Smooth muscle cell (in vitro differentiated cells): Measurements from ENCODE around the gene SLC24A4. TPM values are rescaled to one million over a fixed set of nuclear protein-coding genes. Genes with fewer than 3 reads are reported as not detected.

Source experiments
- DNase-seq: peaks from one replicate; lab custom pipeline; 2025; ENCODE audit not compliant: unreplicated experiment; lab: John Stamatoyannopoulos, UW
- H2AFZ ChIP-seq: fragments of 200-600 bp; sonication (generic); 2 replicates; pipeline ENCODE4 v1.6.0; 2016; ENCODE audit warnings: antibody characterized with exemption, low read depth, mild to moderate bottlenecking
- H3F3A ChIP-seq: fragments of 200-600 bp; sonication (generic); 2 replicates; pipeline ENCODE4 v1.6.0; 2017; ENCODE audit warnings: antibody characterized with exemption, low read depth
- H3K27ac ChIP-seq: fragments of 200-600 bp; sonication (generic); 2 replicates; pipeline ENCODE4 v1.5.1; 2016; ENCODE audit warnings: low read depth, mild to moderate bottlenecking
- H3K27me3 ChIP-seq: fragments of 200-600 bp; sonication (generic); 2 replicates; pipeline ENCODE4 v1.6.1; 2016; ENCODE audit warnings: low read depth, mild to moderate bottlenecking
- H3K36me3 ChIP-seq: fragments of 200-600 bp; sonication (generic); 2 replicates; pipeline ENCODE4 v1.5.1; 2016; ENCODE audit warnings: low read depth
- H3K4me1 ChIP-seq: fragments of 200-600 bp; sonication (generic); 2 replicates; pipeline ENCODE4 v1.5.1; 2016; ENCODE audit warnings: low read depth
- H3K4me2 ChIP-seq: fragments of 200-600 bp; sonication (generic); 2 replicates; pipeline ENCODE4 v1.6.0; 2016; ENCODE audit warnings: mild to moderate bottlenecking
- H3K4me3 ChIP-seq: fragments of 200-600 bp; sonication (generic); 2 replicates; pipeline ENCODE4 v1.5.1; 2016; ENCODE audit warnings: mild to moderate bottlenecking
- H3K79me2 ChIP-seq: fragments of 200-600 bp; sonication (generic); 2 replicates; pipeline ENCODE4 v1.6.0; 2016; ENCODE audit warnings: low read depth, mild to moderate bottlenecking
- H3K9ac ChIP-seq: fragments of 200-600 bp; sonication (generic); 2 replicates; pipeline ENCODE4 v1.6.0; 2016; ENCODE audit warnings: low read depth
- H3K9me3 ChIP-seq: fragments of 200-600 bp; sonication (generic); replicated peaks from 2 replicates; pipeline ENCODE4 v1.5.1; 2016; ENCODE audit warnings: low read depth
- H4K20me1 ChIP-seq: fragments of 200-600 bp; sonication (generic); 2 replicates; pipeline ENCODE4 v1.6.0; 2016; ENCODE audit warnings: low read depth
- WGBS: methylation state at CpG from one replicate; pipeline ENCODE4 v1.1.7; 2016; ENCODE audit warnings: low lambda C conversion rate; 5-methylcytosine and 5-hydroxymethylcytosine counted together
- polyA plus RNA-seq: library from polyadenylated mRNA; unstranded; fragments of >200 nt; fragmentation: Nextera tagmentation; extraction: Ambion mirVana; gene quantifications from 2 replicates; pipeline ENCODE4 v1.2.1, GENCODE V29; 2016
- total RNA-seq: library from RNA; depleted of rRNA; stranded (reverse); fragments of >200 nt; gene quantifications from 2 replicates; pipeline ENCODE4 v1.2.3, GENCODE V29; 2014
- TF ChIP-seq, protein P1 (sequence below): fragments of 200-600 bp; sonication (generic); IDR thresholded peaks from 2 replicates; pipeline ENCODE4 v1.5.1; 2017; ENCODE audit warnings: borderline replicate concordance, mild to moderate bottlenecking, antibody characterized with exemption; ENCODE audit not compliant: insufficient read depth, poor library complexity, severe bottlenecking

SLC24A4 gene
- total and polyA plus RNA-seq, 2 experiments from 2014 or later: 0.58 TPM; not detected in 1

GRCh38 chr14:92321701-92322100, 1.3 kb upstream of the SLC24A4 start:
- H3K36me3 ChIP-seq: no peaks in the 10 kb centered on the region
- H4K20me1 ChIP-seq: no peaks in the 10 kb centered on the region
- TF ChIP-seq, protein P1, sequence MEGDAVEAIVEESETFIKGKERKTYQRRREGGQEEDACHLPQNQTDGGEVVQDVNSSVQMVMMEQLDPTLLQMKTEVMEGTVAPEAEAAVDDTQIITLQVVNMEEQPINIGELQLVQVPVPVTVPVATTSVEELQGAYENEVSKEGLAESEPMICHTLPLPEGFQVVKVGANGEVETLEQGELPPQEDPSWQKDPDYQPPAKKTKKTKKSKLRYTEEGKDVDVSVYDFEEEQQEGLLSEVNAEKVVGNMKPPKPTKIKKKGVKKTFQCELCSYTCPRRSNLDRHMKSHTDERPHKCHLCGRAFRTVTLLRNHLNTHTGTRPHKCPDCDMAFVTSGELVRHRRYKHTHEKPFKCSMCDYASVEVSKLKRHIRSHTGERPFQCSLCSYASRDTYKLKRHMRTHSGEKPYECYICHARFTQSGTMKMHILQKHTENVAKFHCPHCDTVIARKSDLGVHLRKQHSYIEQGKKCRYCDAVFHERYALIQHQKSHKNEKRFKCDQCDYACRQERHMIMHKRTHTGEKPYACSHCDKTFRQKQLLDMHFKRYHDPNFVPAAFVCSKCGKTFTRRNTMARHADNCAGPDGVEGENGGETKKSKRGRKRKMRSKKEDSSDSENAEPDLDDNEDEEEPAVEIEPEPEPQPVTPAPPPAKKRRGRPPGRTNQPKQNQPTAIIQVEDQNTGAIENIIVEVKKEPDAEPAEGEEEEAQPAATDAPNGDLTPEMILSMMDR: no peak
- H3F3A ChIP-seq: no peaks in the 10 kb centered on the region
- H3K9me3 ChIP-seq: no peaks in the 10 kb centered on the region
- 60% methylated on average over 6 of the region's 6 CpGs for WGBS
- no peak for DNase-seq
- no peaks in the 10 kb centered on the region for H3K79me2 ChIP-seq
- H2AFZ ChIP-seq: no peak overlapping the region
- H3K9ac ChIP-seq: no peak overlapping the region
- H3K4me1 ChIP-seq: peaks cover 9% of the 10 kb centered on the region
- H3K4me3 ChIP-seq: no peak overlapping the region
- no peak overlapping the region for H3K4me2 ChIP-seq
- peaks cover 70% of the 10 kb centered on the region for H3K27me3 ChIP-seq
- no peak overlapping the region for H3K27ac ChIP-seq

DNA sequence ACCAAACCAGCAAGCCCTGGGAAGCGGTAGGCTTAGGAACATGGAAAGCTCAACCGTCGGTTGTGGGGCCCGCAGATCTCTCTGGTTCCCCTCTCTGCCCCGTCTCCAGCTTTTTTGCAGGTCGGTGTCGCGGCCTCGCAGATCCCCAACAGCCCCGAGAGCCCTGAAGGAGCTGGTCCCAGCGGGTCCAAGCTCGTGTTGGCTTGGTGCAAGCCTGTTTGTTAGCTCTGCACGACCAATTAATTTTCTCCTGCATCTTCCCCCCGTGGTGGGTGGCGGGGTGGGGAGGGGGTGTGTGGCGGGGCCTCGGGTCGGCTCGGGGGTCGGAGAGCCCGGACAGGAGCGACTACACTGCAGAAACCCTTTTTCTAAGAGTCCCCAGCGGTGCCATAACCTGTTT, 449 bp upstream of the SLC24A4 start:
- TF ChIP-seq, protein P1: no peak
- H3K4me3 ChIP-seq: peak overlapping the region; percentile 46
- no peaks in the 10 kb centered on the region for H3K36me3 ChIP-seq
- no peaks in the 10 kb centered on the region for H3F3A ChIP-seq
- no peaks in the 10 kb centered on the region for H4K20me1 ChIP-seq
- no peak overlapping the region for H3K9ac ChIP-seq
- H3K9me3 ChIP-seq: no peaks in the 10 kb centered on the region
- peaks cover 9% of the 10 kb centered on the region for H3K4me1 ChIP-seq
- H3K27ac ChIP-seq: no peak overlapping the region
- H3K27me3 ChIP-seq: peaks cover 78% of the 10 kb centered on the region
- no peak overlapping the region for H2AFZ ChIP-seq
- no peak for DNase-seq
- H3K79me2 ChIP-seq: no peaks in the 10 kb centered on the region
- 10% methylated on average over 23 of the region's 23 CpGs for WGBS
- peak overlapping the region; percentile 91 for H3K4me2 ChIP-seq

DNA sequence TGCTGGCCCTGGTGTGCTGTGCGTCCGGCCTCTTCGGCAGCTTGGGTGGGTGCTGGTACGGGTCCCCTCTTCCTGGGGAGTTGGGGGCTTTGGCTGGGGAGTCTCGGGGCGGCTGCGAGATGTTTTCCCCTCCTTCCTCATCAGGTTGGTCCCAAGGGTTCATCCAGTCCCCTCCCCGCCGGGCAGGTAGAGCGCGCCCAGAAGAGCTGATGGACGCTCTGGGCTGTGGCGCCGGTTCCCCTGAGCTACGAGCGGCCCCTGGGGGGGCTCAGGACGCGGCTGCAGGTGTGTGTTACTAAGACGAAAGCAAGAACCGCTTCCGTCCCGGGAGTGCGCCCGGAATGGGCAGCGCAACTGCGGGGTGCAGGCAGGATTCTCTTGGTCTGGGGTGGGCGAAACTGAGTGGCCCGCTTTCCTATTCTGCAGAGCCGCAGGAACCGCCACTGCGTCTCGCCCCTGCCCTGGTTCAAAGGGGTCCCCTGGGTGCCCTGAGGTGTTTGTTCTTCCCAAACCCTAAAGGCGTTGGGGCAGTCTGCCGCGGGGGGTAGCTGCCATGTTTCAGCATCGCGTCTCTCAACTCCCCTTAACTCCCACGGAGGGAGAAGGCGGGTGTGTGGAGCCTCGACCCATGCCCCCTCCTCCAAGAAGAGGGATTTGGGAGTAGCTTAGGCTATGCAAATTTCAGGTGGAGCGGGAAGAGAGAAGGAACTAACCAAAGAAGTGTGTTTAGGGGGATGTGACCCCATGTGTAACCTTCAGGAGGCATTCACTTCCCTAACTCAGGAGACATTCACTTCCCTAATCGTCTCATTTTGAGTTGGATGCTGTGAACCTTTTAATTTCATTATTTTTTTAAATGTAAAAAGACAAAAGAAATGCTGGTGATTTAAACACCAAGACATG, 1.2 kb downstream of the SLC24A4 start:
- H3K27me3 ChIP-seq: peaks cover 86% of the 10 kb centered on the region

More for the DNA sequence above, 1.2 kb downstream of the SLC24A4 start:
- TF ChIP-seq, protein P1: no peak
- H3K9me3 ChIP-seq: no peaks in the 10 kb centered on the region
- H3K4me3 ChIP-seq: peak overlapping the region; percentile 46
- no peak overlapping the region for H2AFZ ChIP-seq
- no peak overlapping the region for H3K27ac ChIP-seq
- no peaks in the 10 kb centered on the region for H3K36me3 ChIP-seq
- H3K4me1 ChIP-seq: peaks cover 9% of the 10 kb centered on the region
- H4K20me1 ChIP-seq: no peaks in the 10 kb centered on the region
- no peaks in the 10 kb centered on the region for H3K79me2 ChIP-seq
- H3K4me2 ChIP-seq: peak overlapping the region; percentile 91
- H3K9ac ChIP-seq: no peak overlapping the region
- no peak for DNase-seq
- 12% methylated on average over 33 of the region's 42 CpGs for WGBS
- no peaks in the 10 kb centered on the region for H3F3A ChIP-seq
